Measurements from ENCODE around the gene GLT1D1. TPM values are rescaled to one million over a fixed set of nuclear protein-coding genes. Genes with fewer than 3 reads are reported as not detected.

The GLT1D1 gene
- total RNA-seq, 2 experiments from 2014 or later: not detected

GRCh38 chr12:128940974-128941373 lies 87.7 kb downstream of the GLT1D1 start:
- intact Hi-C loops (cut with micrococcal nuclease): no loop called here
- Mint-ChIP-seq H3K27ac (no peak overlapping the region), H3K9me3 (no peaks in the 10 kb centered on the region), H3K4me1 (ENCODE audit: low read depth) (no peaks in the 10 kb centered on the region), H3K36me3 (ENCODE audit: low read depth) (no peaks in the 10 kb centered on the region), H3K4me3 (no peak overlapping the region), H3K27me3 (ENCODE audit: low read depth) (no peaks in the 10 kb centered on the region)
- DNase-seq: no peak
- CTCF ChIA-PET: no interaction called here

- CTCF ChIA-PET: no interaction called here
- no peak overlapping the region for H3K27ac Mint-ChIP-seq
- H3K27me3 Mint-ChIP-seq (ENCODE audit: low read depth): peaks cover 2% of the 10 kb centered on the region
- intact Hi-C loops (cut with micrococcal nuclease): no loop called here
- H3K36me3 Mint-ChIP-seq (ENCODE audit: low read depth): no peaks in the 10 kb centered on the region
- H3K9me3 Mint-ChIP-seq: no peaks in the 10 kb centered on the region
- H3K4me1 Mint-ChIP-seq (ENCODE audit: low read depth): peaks cover 5% of the 10 kb centered on the region
- no peak overlapping the region for H3K4me3 Mint-ChIP-seq
- DNase-seq: no peak
Observed at GRCh38 chr12:128942960-128943477, 89.7 kb downstream of the GLT1D1 start.

GRCh38 chr12:128944956-128945355 lies 91.7 kb downstream of the GLT1D1 start:
- Mint-ChIP-seq H3K4me3 (no peak overlapping the region), H3K27ac (no peak overlapping the region), H3K27me3 (ENCODE audit: low read depth) (peaks cover 2% of the 10 kb centered on the region), H3K36me3 (ENCODE audit: low read depth) (no peaks in the 10 kb centered on the region), H3K4me1 (ENCODE audit: low read depth) (peaks cover 5% of the 10 kb centered on the region), H3K9me3 (no peaks in the 10 kb centered on the region)
- intact Hi-C loops (cut with micrococcal nuclease): no loop called here
- CTCF ChIA-PET: interaction anchor here (0.9 kb wide), 1 partner anchor 21 kb away, joined by 3 read pairs; no protein-coding TSS in a partner anchor
- DNase-seq: no peak

- CTCF ChIA-PET: no interaction called here
- no peak overlapping the region for H3K27ac Mint-ChIP-seq
- peaks cover 5% of the 10 kb centered on the region for H3K4me1 Mint-ChIP-seq (ENCODE audit: low read depth)
- intact Hi-C loops (cut with micrococcal nuclease): no loop called here
- no peak overlapping the region for H3K4me3 Mint-ChIP-seq
- DNase-seq: no peak
- no peaks in the 10 kb centered on the region for H3K36me3 Mint-ChIP-seq (ENCODE audit: low read depth)
- peaks cover 2% of the 10 kb centered on the region for H3K27me3 Mint-ChIP-seq (ENCODE audit: low read depth)
- no peaks in the 10 kb centered on the region for H3K9me3 Mint-ChIP-seq
Observed at GRCh38 chr12:128947209-128947608, 93.9 kb downstream of the GLT1D1 start.

GRCh38 chr12:128949086-128949485 lies 95.8 kb downstream of the GLT1D1 start:
- Mint-ChIP-seq H3K9me3 (peaks cover 1% of the 10 kb centered on the region), H3K27me3 (ENCODE audit: low read depth) (peaks cover 2% of the 10 kb centered on the region), H3K36me3 (ENCODE audit: low read depth) (no peaks in the 10 kb centered on the region), H3K27ac (no peak overlapping the region), H3K4me1 (ENCODE audit: low read depth) (peaks cover 5% of the 10 kb centered on the region), H3K4me3 (no peak overlapping the region)
- no peak for DNase-seq
- intact Hi-C loops (cut with micrococcal nuclease): no loop called here
- CTCF ChIA-PET: no interaction called here

GRCh38 chr12:128951448-128951847 lies 98.2 kb downstream of the GLT1D1 start:
- DNase-seq: no peak
- Mint-ChIP-seq H3K27ac (no peak overlapping the region), H3K4me3 (no peak overlapping the region), H3K4me1 (ENCODE audit: low read depth) (peaks cover 5% of the 10 kb centered on the region), H3K36me3 (ENCODE audit: low read depth) (no peaks in the 10 kb centered on the region), H3K9me3 (peaks cover 1% of the 10 kb centered on the region), H3K27me3 (ENCODE audit: low read depth) (peaks cover 2% of the 10 kb centered on the region)
- intact Hi-C loops (cut with micrococcal nuclease): no loop called here
- CTCF ChIA-PET: no interaction called here

GRCh38 chr12:128956755-128957154 lies 103.5 kb downstream of the GLT1D1 start:
- H3K9me3 Mint-ChIP-seq: peaks cover 4% of the 10 kb centered on the region
- H3K4me1 Mint-ChIP-seq (ENCODE audit: low read depth): no peaks in the 10 kb centered on the region
- CTCF ChIA-PET: no interaction called here
- H3K4me3 Mint-ChIP-seq: no peak overlapping the region
- DNase-seq: no peak
- H3K36me3 Mint-ChIP-seq (ENCODE audit: low read depth): no peaks in the 10 kb centered on the region
- H3K27ac Mint-ChIP-seq: no peak overlapping the region
- intact Hi-C loops (cut with micrococcal nuclease): no loop called here
- peaks cover 17% of the 10 kb centered on the region for H3K27me3 Mint-ChIP-seq (ENCODE audit: low read depth)

GRCh38 chr12:128959901-128960300 lies 106.6 kb downstream of the GLT1D1 start:
- peaks cover 19% of the 10 kb centered on the region for H3K27me3 Mint-ChIP-seq (ENCODE audit: low read depth)
- no peak overlapping the region for H3K27ac Mint-ChIP-seq
- no peak for DNase-seq
- no peak overlapping the region for H3K4me3 Mint-ChIP-seq
- H3K9me3 Mint-ChIP-seq: peaks cover 7% of the 10 kb centered on the region
- CTCF ChIA-PET: interaction anchor here (0.6 kb wide), 1 partner anchor 925 kb away, joined by 5 read pairs; no protein-coding TSS in a partner anchor
- H3K36me3 Mint-ChIP-seq (ENCODE audit: low read depth): no peaks in the 10 kb centered on the region
- no peaks in the 10 kb centered on the region for H3K4me1 Mint-ChIP-seq (ENCODE audit: low read depth)
- intact Hi-C loops (cut with micrococcal nuclease): no loop called here

- Mint-ChIP-seq H3K4me1 (ENCODE audit: low read depth) (no peaks in the 10 kb centered on the region), H3K36me3 (ENCODE audit: low read depth) (no peaks in the 10 kb centered on the region), H3K4me3 (no peak overlapping the region), H3K9me3 (peaks cover 8% of the 10 kb centered on the region), H3K27me3 (ENCODE audit: low read depth) (peaks cover 19% of the 10 kb centered on the region), H3K27ac (no peak overlapping the region)
- CTCF ChIA-PET: no interaction called here
- intact Hi-C loops (cut with micrococcal nuclease): no loop called here
- no peak for DNase-seq
Observed at GRCh38 chr12:128961308-128961902, 108.1 kb downstream of the GLT1D1 start.

- DNase-seq: no peak
- Mint-ChIP-seq H3K36me3 (ENCODE audit: low read depth) (no peaks in the 10 kb centered on the region), H3K4me3 (no peak overlapping the region), H3K9me3 (peaks cover 8% of the 10 kb centered on the region), H3K27ac (no peak overlapping the region), H3K4me1 (ENCODE audit: low read depth) (no peaks in the 10 kb centered on the region), H3K27me3 (ENCODE audit: low read depth) (peaks cover 17% of the 10 kb centered on the region)
- intact Hi-C loops (cut with micrococcal nuclease): no loop called here
- CTCF ChIA-PET: no interaction called here
Observed at GRCh38 chr12:128961957-128962356, 108.7 kb downstream of the GLT1D1 start.

- CTCF ChIA-PET: interaction anchor here (0.7 to 1.1 kb wide), 2 partner anchors 10 to 22 kb away, joined by 3 read pairs; no protein-coding TSS in a partner anchor
- H3K27me3 Mint-ChIP-seq (ENCODE audit: low read depth): peaks cover 18% of the 10 kb centered on the region
- H3K9me3 Mint-ChIP-seq: peaks cover 7% of the 10 kb centered on the region
- peaks cover 4% of the 10 kb centered on the region for H3K4me1 Mint-ChIP-seq (ENCODE audit: low read depth)
- no peak overlapping the region for H3K27ac Mint-ChIP-seq
- H3K4me3 Mint-ChIP-seq: no peak overlapping the region
- intact Hi-C loops (cut with micrococcal nuclease): no loop called here
- no peak for DNase-seq
- H3K36me3 Mint-ChIP-seq (ENCODE audit: low read depth): no peaks in the 10 kb centered on the region
Observed at GRCh38 chr12:128966203-128966810, 113.0 kb downstream of the GLT1D1 start.

GRCh38 chr12:128968668-128969067 lies 115.4 kb downstream of the GLT1D1 start:
- peaks cover 6% of the 10 kb centered on the region for H3K9me3 Mint-ChIP-seq
- no peak overlapping the region for H3K4me3 Mint-ChIP-seq
- intact Hi-C loops (cut with micrococcal nuclease): loop anchor here (2.0 kb wide), 1 partner anchor 942 kb away; no protein-coding TSS in a partner anchor
- no peak for DNase-seq
- peaks cover 19% of the 10 kb centered on the region for H3K27me3 Mint-ChIP-seq (ENCODE audit: low read depth)
- peaks cover 4% of the 10 kb centered on the region for H3K4me1 Mint-ChIP-seq (ENCODE audit: low read depth)
- H3K27ac Mint-ChIP-seq: peak overlapping the region; percentile 3
- CTCF ChIA-PET: interaction anchor here (0.9 to 1.2 kb wide), 2 partner anchors 943 to 1045 kb away, joined by 3 to 4 read pairs; no protein-coding TSS in a partner anchor
- H3K36me3 Mint-ChIP-seq (ENCODE audit: low read depth): no peaks in the 10 kb centered on the region

Measured in activated naive CD4-positive, alpha-beta T cell treated with anti-CD3 and anti-CD28 coated beads for 36 hours (primary cell).